ENCODE data around the gene HSPD1. TPM values are rescaled to one million over a fixed set of nuclear protein-coding genes. Genes with fewer than 3 reads are reported as not detected.

HSPD1 gene
- total and polyA plus RNA-seq, 2 of the 13 experiments (the other 11 are each of a cell fraction or from before 2014, with no cell fraction given): 685 to 2,610 TPM

GRCh38 chr2:197453914-197454398 lies 45.7 kb downstream of the HSPD1 start (continued):
- TF ChIP-seq ZNF362 (CRISPR knock-in tag; IDR thresholded peaks at IDR 0.05; ENCODE audit: borderline replicate concordance): no peak
- no peak for TF ChIP-seq MATR3 (CRISPR knock-in tag; IDR thresholded peaks at IDR 0.05)
- TF ChIP-seq NFIC (IDR thresholded peaks at IDR 0.05; ENCODE audit: low read length): 0 out of 2 replicates have a peak, but pooled peaks have one; percentile 8
- TF ChIP-seq ZNF335 (CRISPR knock-in tag; IDR thresholded peaks at IDR 0.05): peak; percentile 23; the same call in 1 of the 2 replicates
- TF ChIP-seq POLR2AphosphoS2 (IDR thresholded peaks at IDR 0.05; ENCODE audit: low read depth, low read length): no peak
- TF ChIP-seq ZBTB39 (CRISPR knock-in tag; IDR thresholded peaks at IDR 0.05): no peak
- no peak for TF ChIP-seq RFX1 (IDR thresholded peaks at IDR 0.05)
- no peak for TF ChIP-seq ZNF83 (CRISPR knock-in tag; IDR thresholded peaks at IDR 0.05; ENCODE audit: borderline replicate concordance)
- TF ChIP-seq POLR2A (IDR thresholded peaks at IDR 0.05; ENCODE audit: insufficient read depth in 1 of 2, low read depth in 2 of 2, low read length in 2 of 2): no peak; a peak in 4 of 4 replicates
- TF ChIP-seq ZNF138 (CRISPR knock-in tag; IDR thresholded peaks at IDR 0.05; ENCODE audit: low read depth): no peak
- TF ChIP-seq MEIS2 (CRISPR knock-in tag; IDR thresholded peaks at IDR 0.05): no peak
- TF ChIP-seq ZNF468 (CRISPR knock-in tag; IDR thresholded peaks at IDR 0.05): no peak
- TF ChIP-seq RCOR2 (CRISPR knock-in tag; IDR thresholded peaks at IDR 0.05): no peak
- TF ChIP-seq IKZF1 (IDR thresholded peaks at IDR 0.05): no peak
- TF ChIP-seq ZNF18 (CRISPR knock-in tag; IDR thresholded peaks at IDR 0.05; ENCODE audit: insufficient replicate concordance): no peak
- TF ChIP-seq ZFP37 (CRISPR knock-in tag; IDR thresholded peaks at IDR 0.05; ENCODE audit: borderline replicate concordance): no peak
- TF ChIP-seq CAMTA2 (CRISPR knock-in tag; IDR thresholded peaks at IDR 0.05; ENCODE audit: borderline replicate concordance): no peak
- no peak for TF ChIP-seq ZNF263 (CRISPR knock-in tag; IDR thresholded peaks at IDR 0.05)
- TF ChIP-seq DBP (CRISPR knock-in tag; IDR thresholded peaks at IDR 0.05; ENCODE audit: not compliant biosample characterization): no peak
- no peak; the same call in 1 of the 2 replicates for TF ChIP-seq THAP7 (CRISPR knock-in tag; IDR thresholded peaks at IDR 0.05)
- TF ChIP-seq ZNF704 (CRISPR knock-in tag; IDR thresholded peaks at IDR 0.05; ENCODE audit: borderline replicate concordance): no peak
- no peak for TF ChIP-seq ZKSCAN1 (IDR thresholded peaks at IDR 0.05; ENCODE audit: low read length)
